Epidermal melanocyte (primary cell): ENCODE measurements around the gene LDLRAD4.

Source experiments
- DNase-seq: peaks from one replicate; pipeline ENCODE4 v3.0.0; 2011; ENCODE audit warnings: low spot score; ENCODE audit not compliant: insufficient read length

Gene LDLRAD4

GRCh38 chr18:13218368-13218991 lies at the start of gene LDLRAD4:
TSS of gene LDLRAD4 (plus strand) at chr18:13218760.
- DNase-seq: no peak

- DNase-seq: no peak
Measured at GRCh38 chr18:13173578-13174145, 44.9 kb upstream of the LDLRAD4 start.

- no peak for DNase-seq
Measured at GRCh38 chr18:13175266-13175665, 43.3 kb upstream of the LDLRAD4 start.

GRCh38 chr18:13175754-13176210 lies 42.8 kb upstream of the LDLRAD4 start:
- no peak for DNase-seq

- DNase-seq: no peak
Measured at GRCh38 chr18:13176847-13177246, 41.7 kb upstream of the LDLRAD4 start.

GRCh38 chr18:13178197-13178596 lies 40.4 kb upstream of the LDLRAD4 start:
- DNase-seq: no peak

GRCh38 chr18:13178976-13179375 lies 39.6 kb upstream of the LDLRAD4 start:
- DNase-seq: no peak

- no peak for DNase-seq
Measured at GRCh38 chr18:13179566-13180113, 38.9 kb upstream of the LDLRAD4 start.

GRCh38 chr18:13180614-13181375 lies 37.8 kb upstream of the LDLRAD4 start:
- no peak for DNase-seq

GRCh38 chr18:13181765-13182164 lies 36.8 kb upstream of the LDLRAD4 start:
- no peak for DNase-seq

GRCh38 chr18:13183359-13183758 lies 35.2 kb upstream of the LDLRAD4 start:
- no peak for DNase-seq

- no peak for DNase-seq
Measured at GRCh38 chr18:13183790-13184189, 34.8 kb upstream of the LDLRAD4 start.

- DNase-seq: no peak
Measured at GRCh38 chr18:13184396-13184795, 34.2 kb upstream of the LDLRAD4 start.

GRCh38 chr18:13185675-13186198 lies 32.8 kb upstream of the LDLRAD4 start:
- no peak for DNase-seq

GRCh38 chr18:13186687-13187086 lies 31.9 kb upstream of the LDLRAD4 start:
- DNase-seq: no peak

GRCh38 chr18:13187498-13187897 lies 31.1 kb upstream of the LDLRAD4 start:
- no peak for DNase-seq

GRCh38 chr18:13191031-13191430 lies 27.5 kb upstream of the LDLRAD4 start:
- DNase-seq: no peak

- no peak for DNase-seq
Measured at GRCh38 chr18:13191779-13192178, 26.8 kb upstream of the LDLRAD4 start.

- no peak for DNase-seq
Measured at GRCh38 chr18:13192970-13193369, 25.6 kb upstream of the LDLRAD4 start.

- no peak for DNase-seq
Measured at GRCh38 chr18:13194239-13194638, 24.3 kb upstream of the LDLRAD4 start.

GRCh38 chr18:13198701-13199100 lies 19.9 kb upstream of the LDLRAD4 start:
- no peak for DNase-seq

GRCh38 chr18:13199169-13199568 lies 19.4 kb upstream of the LDLRAD4 start:
- DNase-seq: no peak
